Stomach (tissue), 9 donors: ENCODE data around the gene EHD2. TPM values are rescaled to one million over a fixed set of nuclear protein-coding genes. Genes with fewer than 3 reads are reported as not detected.

Experiments
- DNase-seq, 2 donors: peaks; one replicate each; pipeline versions ENCODE4 v3.0.0 to v3.0.0-alpha.2; 2013 to 2019
- H3K27ac ChIP-seq, 5 donors: fragments of 200-600 bp in 4 of 5; sonication (generic) in 4 of 5; one replicate each; pipeline ENCODE4 v1.5.1; 2013 to 2019; ENCODE audit warnings: mild to moderate bottlenecking in 1 of 5, moderate library complexity in 1 of 5
- H3K27me3 ChIP-seq, 3 donors: fragments of 200-600 bp; sonication (generic); one replicate each; pipeline ENCODE4 v1.5.1; 2017 to 2019; ENCODE audit warnings: mixed run types in 1 of 3
- H3K36me3 ChIP-seq, 4 donors: fragments of 200-600 bp; sonication (generic); 1 replicate in 3 of 4; 2 replicates in 1 of 4; pipeline ENCODE4 v1.5.1; 2016 to 2019
- H3K4me1 ChIP-seq, 4 donors: fragments of 200-600 bp; sonication (generic); one replicate each; pipeline ENCODE4 v1.5.1; 2016 to 2019
- H3K4me3 ChIP-seq, 4 donors: fragments of 200-600 bp; sonication (generic) in 3 of 4; one replicate each; pipeline ENCODE4 v1.5.1; 2016 to 2019; ENCODE audit warnings: mild to moderate bottlenecking in 1 of 4
- H3K9me3 ChIP-seq, 4 donors: fragments of 200-600 bp; sonication (generic); one replicate each; pipeline ENCODE4 v1.5.1; 2016 to 2019
- CTCF ChIP-seq, 7 experiments: fragments of 450-650 bp in 4 of 7; fragments of 200-600 bp in 3 of 7; sonication (generic) in 3 of 7; IDR thresholded peaks; one replicate each; pipeline ENCODE4 v1.5.1; 2016 to 2019; ENCODE audit warnings: antibody characterized with exemption in 7 of 7, control low read depth in 2 of 7, mild to moderate bottlenecking in 1 of 7
- EP300 ChIP-seq: sonication (generic); formaldehyde crosslinking; IDR thresholded peaks from one replicate; pipeline ENCODE4 v1.6.1; 2017; ENCODE audit warnings: antibody characterized with exemption
- POLR2A ChIP-seq, 4 donors: fragments of 450-650 bp; IDR thresholded peaks; one replicate each; pipeline ENCODE4 v1.6.1; 2016; ENCODE audit warnings: antibody characterized with exemption in 4 of 4, control low read depth in 2 of 4, mild to moderate bottlenecking in 1 of 4, moderate library complexity in 1 of 4
- POLR2AphosphoS5 ChIP-seq, 3 donors: sonication (generic); formaldehyde crosslinking; IDR thresholded peaks; one replicate each; pipeline ENCODE4 v1.6.1; 2016; ENCODE audit warnings: antibody characterized with exemption in 3 of 3
- WGBS, 5 donors: extraction: QIAGEN DNeasy Blood & Tissue Kit in 3 of 5; methylation state at CpG; one replicate each; pipeline versions ENCODE4 v1.1.5 to v1.1.7; 2013 to 2018; 5-methylcytosine and 5-hydroxymethylcytosine counted together
- intact Hi-C: fragments of 100-400 bp; cut with DNase I; formaldehyde crosslinking; loops from one replicate; pipeline ENCODE4 v1.15.1; 2023; ENCODE audit warnings: low total_unique reads
- polyA plus RNA-seq, 3 donors: library from polyadenylated mRNA; stranded (reverse); fragments of 200-250 nt; gene quantifications; one replicate each; pipeline ENCODE4 v1.2.3, GENCODE V29; 2013
- total RNA-seq, 5 donors: library from RNA; depleted of rRNA; stranded (reverse); fragments of >200 nt; gene quantifications; one replicate each; pipeline versions ENCODE4 v1.1.0 to v1.2.3, GENCODE V29; 2014 to 2016
- donor health status: healthy with polysubstance abuse.
- donor health status: Bipolar disorder and iron deficiency.
- donor health status: healthy.

The EHD2 gene
- total and polyA plus RNA-seq, 8 donors, result 24.5 to 334 (median 38.5) TPM

- no peaks in the 10 kb centered on the region for H3K36me3 ChIP-seq
- no peaks in the 10 kb centered on the region for H3K9me3 ChIP-seq
- no peaks in the 10 kb centered on the region for H3K27me3 ChIP-seq
- 78 to 88% (median 82%) methylated on average over 6 to 7 of the region's 7 CpGs for WGBS, 5 donors
- H3K4me3 ChIP-seq, result no peak overlapping the region
- TF ChIP-seq EP300 (no peak), POLR2AphosphoS5 (IDR thresholded peaks at IDR 0.05) (no peak), CTCF (IDR thresholded peaks at IDR 0.05) (no peak), POLR2A (IDR thresholded peaks at IDR 0.05) (no peak)
- H3K4me1 ChIP-seq, result peaks cover 0 to 20% (median 4%) of the 10 kb centered on the region in 4 donors
- no peak for DNase-seq
- intact Hi-C loops, result no loop called here
- no peak overlapping the region for H3K27ac ChIP-seq
These were observed 53.1 kb downstream of the EHD2 start for GRCh38 chr19:47766359-47766620.

- no peak for DNase-seq
- H3K27ac ChIP-seq, result no peak overlapping the region
- TF ChIP-seq CTCF (IDR thresholded peaks at IDR 0.05) (no peak), EP300 (no peak), POLR2A (IDR thresholded peaks at IDR 0.05) (no peak), POLR2AphosphoS5 (IDR thresholded peaks at IDR 0.05) (no peak)
- H3K27me3 ChIP-seq, result no peaks in the 10 kb centered on the region
- H3K9me3 ChIP-seq, result no peaks in the 10 kb centered on the region
- intact Hi-C loops, result no loop called here
- 78 to 91% (median 85%) methylated on average over 7 of the region's 7 CpGs for WGBS, 5 donors
- H3K4me1 ChIP-seq, result peaks cover 0 to 20% (median 4%) of the 10 kb centered on the region in 4 donors
- H3K36me3 ChIP-seq, result no peaks in the 10 kb centered on the region
- H3K4me3 ChIP-seq, result no peak overlapping the region
These were observed 53.4 kb downstream of the EHD2 start for GRCh38 chr19:47766670-47767069.

GRCh38 chr19:47767349-47767748 lies 54.1 kb downstream of the EHD2 start:
- TF ChIP-seq POLR2A (IDR thresholded peaks at IDR 0.05) (no peak), POLR2AphosphoS5 (IDR thresholded peaks at IDR 0.05) (no peak), EP300 (no peak), CTCF (IDR thresholded peaks at IDR 0.05) (no peak)
- intact Hi-C loops, result no loop called here
- no peak for DNase-seq
- H3K9me3 ChIP-seq, result no peaks in the 10 kb centered on the region
- H3K27me3 ChIP-seq, result no peaks in the 10 kb centered on the region
- WGBS, 5 donors, result 45 to 90% (median 75%) methylated on average over 2 of the region's 2 CpGs
- H3K36me3 ChIP-seq, result no peaks in the 10 kb centered on the region
- H3K4me1 ChIP-seq, result peaks cover 0 to 20% (median 4%) of the 10 kb centered on the region in 4 donors
- no peak overlapping the region for H3K4me3 ChIP-seq
- no peak overlapping the region for H3K27ac ChIP-seq

GRCh38 chr19:47768604-47769003 lies 55.4 kb downstream of the EHD2 start:
- no peaks in the 10 kb centered on the region for H3K36me3 ChIP-seq
- TF ChIP-seq EP300 (no peak), POLR2A (IDR thresholded peaks at IDR 0.05) (no peak), CTCF (IDR thresholded peaks at IDR 0.05) (no peak), POLR2AphosphoS5 (IDR thresholded peaks at IDR 0.05) (no peak)
- no peak for DNase-seq
- peaks cover 0 to 20% (median 4%) of the 10 kb centered on the region in 4 donors for H3K4me1 ChIP-seq
- no peaks in the 10 kb centered on the region for H3K27me3 ChIP-seq
- 79 to 92% (median 81%) methylated on average over 2 of the region's 2 CpGs for WGBS, 5 donors
- H3K9me3 ChIP-seq, result no peaks in the 10 kb centered on the region
- H3K27ac ChIP-seq, result no peak overlapping the region
- intact Hi-C loops, result no loop called here
- no peak overlapping the region for H3K4me3 ChIP-seq
